ENCODE data around the gene ATP5PD.
A peak's percentile ranks its signal among the peaks of the same experiment; 100 is the strongest.

Gene ATP5PD

DNA sequence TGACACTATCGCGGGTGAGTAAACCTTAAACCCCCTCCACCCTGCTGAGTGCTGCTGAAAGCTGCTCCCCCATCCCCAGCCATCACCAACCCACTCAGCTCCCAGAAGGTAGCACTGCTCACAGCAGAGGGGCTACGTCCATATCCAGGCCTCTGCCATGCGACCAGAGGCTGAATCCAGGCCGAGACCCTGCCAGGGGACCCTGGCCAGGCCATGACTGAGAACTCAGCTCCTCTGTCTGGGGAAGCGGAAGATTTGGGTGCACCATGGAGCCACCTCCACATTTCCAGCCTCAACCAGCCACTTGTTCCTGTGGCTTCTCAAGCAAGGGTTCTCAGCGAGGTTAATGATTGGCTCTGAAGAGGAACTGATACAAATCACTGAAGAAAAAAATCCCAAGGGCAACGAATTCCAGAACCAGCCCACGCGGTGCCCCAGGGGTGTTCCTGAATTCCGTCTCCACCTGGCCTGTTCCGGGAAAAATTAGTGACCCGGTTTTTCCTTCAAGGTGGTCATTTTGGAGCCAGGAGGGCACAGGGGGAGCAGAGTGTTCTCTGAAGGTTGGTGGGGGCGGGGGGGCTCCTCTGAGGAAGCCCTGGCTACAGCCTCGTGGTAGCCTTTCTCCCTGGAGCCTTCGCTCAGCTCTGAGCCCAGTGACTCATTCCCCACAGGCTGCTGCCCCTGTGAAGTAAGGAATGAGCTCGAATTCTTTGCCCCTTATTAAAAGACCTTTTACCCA lies 31.7 kb upstream of the ATP5PD start:
- Histone ChIP-seq H3K4me3 (ENCODE audit: low read depth, low read length) (no peak overlapping the region), H3K27me3 (replicated peaks) (no peaks in the 10 kb centered on the region), H3K27ac (peak overlapping the region; percentile 17), H3K36me3 (replicated peaks) (no peaks in the 10 kb centered on the region)
- in situ Hi-C loops (cut with HindIII; ENCODE audit: low pct_ligation_motif_present, low sequenced_read_pairs): no loop called here
- TF ChIP-seq, protein P1, sequence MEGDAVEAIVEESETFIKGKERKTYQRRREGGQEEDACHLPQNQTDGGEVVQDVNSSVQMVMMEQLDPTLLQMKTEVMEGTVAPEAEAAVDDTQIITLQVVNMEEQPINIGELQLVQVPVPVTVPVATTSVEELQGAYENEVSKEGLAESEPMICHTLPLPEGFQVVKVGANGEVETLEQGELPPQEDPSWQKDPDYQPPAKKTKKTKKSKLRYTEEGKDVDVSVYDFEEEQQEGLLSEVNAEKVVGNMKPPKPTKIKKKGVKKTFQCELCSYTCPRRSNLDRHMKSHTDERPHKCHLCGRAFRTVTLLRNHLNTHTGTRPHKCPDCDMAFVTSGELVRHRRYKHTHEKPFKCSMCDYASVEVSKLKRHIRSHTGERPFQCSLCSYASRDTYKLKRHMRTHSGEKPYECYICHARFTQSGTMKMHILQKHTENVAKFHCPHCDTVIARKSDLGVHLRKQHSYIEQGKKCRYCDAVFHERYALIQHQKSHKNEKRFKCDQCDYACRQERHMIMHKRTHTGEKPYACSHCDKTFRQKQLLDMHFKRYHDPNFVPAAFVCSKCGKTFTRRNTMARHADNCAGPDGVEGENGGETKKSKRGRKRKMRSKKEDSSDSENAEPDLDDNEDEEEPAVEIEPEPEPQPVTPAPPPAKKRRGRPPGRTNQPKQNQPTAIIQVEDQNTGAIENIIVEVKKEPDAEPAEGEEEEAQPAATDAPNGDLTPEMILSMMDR (IDR thresholded peaks at IDR 0.05; ENCODE audit: low read depth, low read length, missing control alignments): no peak
- peak; percentile 76 for DNase-seq

GRCh38 chr17:75077496-75078283 lies 30.9 kb upstream of the ATP5PD start:
- in situ Hi-C loops (cut with HindIII; ENCODE audit: low pct_ligation_motif_present, low sequenced_read_pairs): no loop called here
- DNase-seq: no peak
- H3K27me3 ChIP-seq (replicated peaks): no peaks in the 10 kb centered on the region
- H3K36me3 ChIP-seq (replicated peaks): no peaks in the 10 kb centered on the region
- TF ChIP-seq, protein P1 (IDR thresholded peaks at IDR 0.05; ENCODE audit: low read depth, low read length, missing control alignments): no peak
- H3K27ac ChIP-seq: no peak overlapping the region
- peak overlapping the region; percentile 36 for H3K4me3 ChIP-seq (ENCODE audit: low read depth, low read length)

DNA sequence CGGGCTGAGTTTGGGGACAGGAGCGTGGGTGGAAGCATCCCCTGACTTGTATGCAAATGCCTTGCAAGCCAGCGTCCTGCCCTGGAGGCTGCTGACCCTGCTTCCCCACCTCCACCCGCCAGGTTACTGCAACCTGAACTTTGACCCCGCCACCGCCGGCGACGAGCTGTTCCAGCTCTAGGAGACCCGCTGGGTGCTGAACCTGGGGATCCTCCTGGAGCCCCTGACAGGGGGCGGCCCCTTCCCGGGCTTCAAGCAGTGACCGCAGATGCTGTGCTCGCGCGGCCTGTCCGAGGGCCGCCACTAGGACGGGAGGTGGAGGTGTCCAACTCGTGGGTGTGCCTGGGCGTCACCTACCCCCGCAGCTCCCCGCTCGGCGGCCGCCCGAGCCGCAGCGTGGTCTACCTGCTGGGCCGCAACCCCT lies 30.3 kb upstream of the ATP5PD start:
- in situ Hi-C loops (cut with HindIII; ENCODE audit: low pct_ligation_motif_present, low sequenced_read_pairs): no loop called here
- Histone ChIP-seq H3K36me3 (replicated peaks) (no peaks in the 10 kb centered on the region), H3K4me3 (ENCODE audit: low read depth, low read length) (peak overlapping the region; percentile 36), H3K27ac (no peak overlapping the region), H3K27me3 (replicated peaks) (no peaks in the 10 kb centered on the region)
- TF ChIP-seq, protein P1 (IDR thresholded peaks at IDR 0.05; ENCODE audit: low read depth, low read length, missing control alignments): peak; percentile 4
- no peak for DNase-seq

DNA sequence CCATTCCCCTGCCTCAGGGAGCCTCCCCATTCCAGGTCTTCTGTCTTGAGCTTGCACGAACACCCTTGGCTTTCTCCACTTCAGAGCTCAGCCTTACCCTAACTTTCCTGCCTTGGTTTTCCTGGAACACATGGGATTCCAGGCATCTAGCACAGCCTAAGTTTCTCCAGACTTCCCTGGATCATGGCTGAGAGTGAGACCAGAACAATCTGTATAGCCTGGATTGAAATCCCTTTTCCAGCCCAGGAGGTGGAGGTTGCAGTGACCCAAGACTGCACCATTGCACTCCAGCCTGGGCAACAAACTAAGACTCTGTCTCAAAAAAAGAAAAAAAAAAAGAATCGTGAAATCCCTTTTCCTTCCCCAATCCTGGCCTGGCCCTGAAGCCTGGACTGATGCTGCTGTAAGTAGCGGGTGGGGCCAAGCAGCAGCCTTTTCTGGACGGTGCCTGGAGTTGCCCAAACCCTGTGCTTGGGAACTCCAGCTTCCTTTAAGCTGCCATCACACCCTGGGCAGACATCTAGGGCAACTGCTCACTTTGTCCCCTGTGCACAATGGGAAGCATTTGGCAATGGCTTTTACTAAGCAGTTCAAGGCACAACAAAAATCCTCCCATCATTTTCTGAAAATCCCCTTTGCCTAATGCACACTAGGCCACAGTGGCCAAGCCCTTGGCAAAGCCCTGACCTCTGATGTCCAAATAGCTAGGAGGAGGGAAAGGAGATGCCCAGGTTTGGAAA lies 29.0 kb upstream of the ATP5PD start:
- no peak for DNase-seq
- Histone ChIP-seq H3K27ac (no peak overlapping the region), H3K4me3 (ENCODE audit: low read depth, low read length) (no peak overlapping the region), H3K36me3 (replicated peaks) (no peaks in the 10 kb centered on the region), H3K27me3 (replicated peaks) (no peaks in the 10 kb centered on the region)
- TF ChIP-seq, protein P1 (IDR thresholded peaks at IDR 0.05; ENCODE audit: low read depth, low read length, missing control alignments): no peak
- in situ Hi-C loops (cut with HindIII; ENCODE audit: low pct_ligation_motif_present, low sequenced_read_pairs): no loop called here

DNA sequence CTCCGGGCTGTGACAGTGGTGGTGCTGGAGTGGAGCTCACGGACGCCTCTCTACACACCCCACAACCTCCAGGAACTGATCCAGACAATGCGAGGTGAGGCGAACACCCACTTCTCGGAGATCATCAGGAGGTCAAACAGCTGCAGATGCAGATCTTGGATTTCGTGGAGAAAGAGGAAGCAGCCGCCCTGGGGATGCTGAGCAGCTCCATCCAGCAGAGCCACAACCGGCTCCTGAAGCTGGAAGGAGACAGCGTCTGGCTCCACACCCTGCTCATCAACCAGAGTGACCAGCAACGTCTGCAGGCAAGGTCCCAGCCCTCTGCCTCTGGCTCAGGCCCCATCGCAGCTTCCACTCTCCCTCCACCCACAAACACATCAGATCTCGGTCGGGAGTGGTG lies 27.8 kb upstream of the ATP5PD start:
- in situ Hi-C loops (cut with HindIII; ENCODE audit: low pct_ligation_motif_present, low sequenced_read_pairs): no loop called here
- H3K36me3 ChIP-seq (replicated peaks): no peaks in the 10 kb centered on the region
- H3K27me3 ChIP-seq (replicated peaks): no peaks in the 10 kb centered on the region
- H3K27ac ChIP-seq: no peak overlapping the region
- TF ChIP-seq, protein P1 (IDR thresholded peaks at IDR 0.05; ENCODE audit: low read depth, low read length, missing control alignments): no peak
- no peak overlapping the region for H3K4me3 ChIP-seq (ENCODE audit: low read depth, low read length)
- no peak for DNase-seq

All from brain microvascular endothelial cell (primary cell).